GM12891 (cell line): ENCODE measurements around the gene ZDHHC8.

Experiments
- PAX5 ChIP-seq: IDR thresholded peaks from 2 replicates; pipeline ENCODE4 v1.6.1; 2011; ENCODE audit warnings: low read length, moderate library complexity, mild to moderate bottlenecking; ENCODE audit not compliant: insufficient read depth, severe bottlenecking
- POLR2A ChIP-seq: IDR thresholded peaks from 2 replicates; pipeline ENCODE4 v1.6.1; 2011; ENCODE audit warnings: low read depth, low read length, control low read depth
- POLR2AphosphoS5 ChIP-seq: IDR thresholded peaks from 2 replicates; pipeline ENCODE4 v1.6.1; 2011; ENCODE audit warnings: low read depth, low read length, control low read depth
- POU2F2 ChIP-seq: IDR thresholded peaks from 2 replicates; pipeline ENCODE4 v1.6.1; 2011; ENCODE audit warnings: low read depth, mild to moderate bottlenecking, control low read depth, low read length, moderate library complexity
- TAF1 ChIP-seq: IDR thresholded peaks from 2 replicates; pipeline ENCODE4 v1.6.1; 2011; ENCODE audit warnings: low read depth, low read length, control low read depth

DNA sequence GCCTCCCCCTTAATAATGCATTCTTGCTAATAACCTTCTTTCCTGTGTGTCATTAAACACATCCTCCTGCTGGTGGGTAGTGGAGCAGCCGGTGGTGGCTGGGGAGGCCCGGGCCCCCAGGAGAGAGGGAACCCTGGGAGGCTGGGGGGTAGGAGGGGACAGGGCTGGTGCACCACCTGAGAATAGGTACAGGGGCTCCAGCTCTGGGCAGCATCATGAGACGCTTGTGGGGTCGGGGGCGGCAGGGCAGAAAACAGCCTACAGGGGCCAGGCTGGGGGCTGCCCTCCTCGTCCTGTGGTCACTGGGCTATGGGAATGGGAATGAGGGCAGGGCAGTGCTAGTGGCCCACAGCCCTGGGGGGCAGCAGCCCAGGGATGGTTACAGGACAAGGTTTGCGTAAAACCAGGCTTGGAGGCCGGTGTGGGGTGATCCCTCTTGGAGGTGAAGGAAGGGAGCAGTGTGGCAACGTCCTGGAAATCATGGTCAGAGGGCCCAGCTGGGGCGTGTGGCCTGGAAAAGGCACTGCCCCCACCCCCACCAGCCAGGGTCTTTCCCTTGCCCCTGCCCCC, 37.7 kb downstream of the ZDHHC8 start:
- no peak for TF ChIP-seq POLR2A
- TF ChIP-seq POLR2AphosphoS5 = no peak
- no peak for TF ChIP-seq POU2F2
- TF ChIP-seq TAF1 = no peak
- TF ChIP-seq PAX5 = no peak
